Activated naive CD4-positive, alpha-beta T cell treated with anti-CD3 and anti-CD28 coated beads, Interleukin-2, amount 50 U/mL, for 72 hours (primary cell): Measurements from ENCODE around the gene CHMP2A. TPM values are rescaled to one million over a fixed set of nuclear protein-coding genes. Genes with fewer than 3 reads are reported as not detected.
A peak's percentile ranks its signal among the peaks of the same experiment; 100 is the strongest.
"Not testable (repeated sequence)": the region's sequence is repeated elsewhere in the genome, so short reads cannot be mapped to it uniquely, and the experiment has no call there.

ENCODE experiments used
- ATAC-seq, 2 donors: fragments of 150-1000 bp; cut with Tn5 transposase; 2 replicates each; pipeline ENCODE4 v1.10.0; 2021; ENCODE audit warnings: mild to moderate bottlenecking in 2 of 2, moderate library complexity in 2 of 2
- DNase-seq, 2 donors: peaks; one replicate each; pipeline ENCODE4 v3.0.0; 2021 to 2022; ENCODE audit warnings: low spot score in 2 of 2
- H3K27ac Mint-ChIP-seq, 2 donors: one replicate each; pipeline ENCODE4 v1.8.0; 2022; ENCODE audit warnings: mild to moderate bottlenecking in 2 of 2, mixed read lengths in 2 of 2
- H3K36me3 Mint-ChIP-seq, 2 donors: one replicate each; pipeline ENCODE4 v1.8.0; 2022; ENCODE audit warnings: mixed read lengths in 2 of 2
- H3K9me3 Mint-ChIP-seq, 2 donors: one replicate each; pipeline ENCODE4 v1.8.0; 2022; ENCODE audit warnings: mixed read lengths in 2 of 2
- total RNA-seq, 2 donors: library from RNA; stranded (reverse); gene quantifications; one replicate each; pipeline ENCODE4 v1.2.3, GENCODE V29; 2022

CHMP2A gene
- total RNA-seq, 2 donors from 2014 or later: 112 to 114 TPM

GRCh38 chr19:58548859-58549663 is 5.8 kb downstream of the CHMP2A start:
- no peaks in the 10 kb centered on the region for H3K9me3 Mint-ChIP-seq
- ATAC-seq: no peak
- no peak overlapping the region for H3K27ac Mint-ChIP-seq
- H3K36me3 Mint-ChIP-seq: peaks cover 38 to 60% of the 10 kb centered on the region in 2 donors
- no peak for DNase-seq

- H3K27ac Mint-ChIP-seq: peak overlapping the region in 1 of 2 donors; percentile 77
- DNase-seq: no peak
- no peaks in the 10 kb centered on the region for H3K9me3 Mint-ChIP-seq
- peaks cover 31 to 50% of the 10 kb centered on the region in 2 donors for H3K36me3 Mint-ChIP-seq
- ATAC-seq: no peak
Observed at GRCh38 chr19:58547323-58548312, 7.3 kb downstream of the CHMP2A start.

GRCh38 chr19:58546019-58546530 is 8.8 kb downstream of the CHMP2A start:
- DNase-seq: no peak
- Mint-ChIP-seq H3K9me3 (no peaks in the 10 kb centered on the region), H3K27ac (peak overlapping the region; percentile 89 to 99), H3K36me3 (peaks cover 31 to 43% of the 10 kb centered on the region in 2 donors)
- ATAC-seq: no peak

- DNase-seq (no peak), ATAC-seq (no peak)
- Mint-ChIP-seq H3K9me3 (no peaks in the 10 kb centered on the region), H3K36me3 (peaks cover 31 to 42% of the 10 kb centered on the region in 2 donors), H3K27ac (peak overlapping the region; percentile 89 to 99)
Observed at GRCh38 chr19:58545286-58546018, 9.5 kb downstream of the CHMP2A start.

GRCh38 chr19:58544591-58545285 is 10.2 kb downstream of the CHMP2A start:
- Mint-ChIP-seq H3K9me3 (no peaks in the 10 kb centered on the region), H3K36me3 (peaks cover 31 to 35% of the 10 kb centered on the region in 2 donors)
- peak in 1 of 2 donors; percentile 79 for DNase-seq

GRCh38 chr19:58543826-58544590 is 10.9 kb downstream of the CHMP2A start, which contains the start of gene TRIM28:
TRIM28 (plus strand) TSS chr19:58544064; CDS start chr19:58544758, 694 bp downstream.
- peaks cover 31 to 35% of the 10 kb centered on the region in 2 donors for H3K36me3 Mint-ChIP-seq
- DNase-seq (peak; percentile 100), ATAC-seq (peak; percentile 96 to 97)
- H3K27ac Mint-ChIP-seq: peak within 1 kb of the TSS; percentile 96 to 98
- H3K9me3 Mint-ChIP-seq: no peaks in the 10 kb centered on the region

More at GRCh38 chr19:58544591-58545285, 10.2 kb downstream of the CHMP2A start:
- ATAC-seq: peak; percentile 36 to 43
- peak overlapping the region; percentile 96 to 99 for H3K27ac Mint-ChIP-seq

GRCh38 chr19:58542641-58543372 is 12.1 kb downstream of the CHMP2A start:
- peaks cover 25 to 28% of the 10 kb centered on the region in 2 donors for H3K36me3 Mint-ChIP-seq
- not testable (repeated sequence) for ATAC-seq, H3K27ac Mint-ChIP-seq, H3K9me3 Mint-ChIP-seq, DNase-seq

GRCh38 chr19:58539169-58539559 is 15.7 kb downstream of the CHMP2A start:
- not testable (repeated sequence) for H3K36me3 Mint-ChIP-seq, ATAC-seq, DNase-seq, H3K9me3 Mint-ChIP-seq
- H3K27ac Mint-ChIP-seq: peak overlapping the region in 1 of 2 donors; percentile 35

- no peaks in the 10 kb centered on the region for H3K36me3 Mint-ChIP-seq
- DNase-seq: peak in 1 of 2 donors; percentile 57
- no peaks in the 10 kb centered on the region for H3K9me3 Mint-ChIP-seq
- H3K27ac Mint-ChIP-seq: peak overlapping the region; percentile 35 to 70
- peak; percentile 86 to 96 for ATAC-seq
Observed at GRCh38 chr19:58538257-58539168, 16.4 kb downstream of the CHMP2A start.

- no peak for DNase-seq
- Mint-ChIP-seq H3K36me3 (no peaks in the 10 kb centered on the region), H3K9me3 (no peaks in the 10 kb centered on the region), H3K27ac (peak overlapping the region in 1 of 2 donors; percentile 35)
- peak in 1 of 2 donors; percentile 39 for ATAC-seq
Observed at GRCh38 chr19:58536852-58537798, 17.8 kb downstream of the CHMP2A start.

- Mint-ChIP-seq H3K9me3 (no peaks in the 10 kb centered on the region), H3K27ac (no peak overlapping the region), H3K36me3 (no peaks in the 10 kb centered on the region)
- no peak for DNase-seq
- no peak for ATAC-seq
Observed at GRCh38 chr19:58535857-58536256, 19.0 kb downstream of the CHMP2A start.

- Mint-ChIP-seq H3K9me3 (no peaks in the 10 kb centered on the region), H3K27ac (no peak overlapping the region), H3K36me3 (no peaks in the 10 kb centered on the region)
- DNase-seq (no peak), ATAC-seq (no peak)
Observed at GRCh38 chr19:58531034-58531840, 23.7 kb downstream of the CHMP2A start.
